HG03139 (cell line): ENCODE data around the gene PFKP.

Source experiments
- ATAC-seq: cut with Tn5 transposase; IDR thresholded peaks from one replicate; pipeline ENCODE4 v1.9.1; 2021; ENCODE audit not compliant: unreplicated experiment

PFKP gene

GRCh38 chr10:3185386-3185785 is 118.0 kb downstream of the PFKP start:
- ATAC-seq = no peak

- no peak for ATAC-seq
Observed at GRCh38 chr10:3186368-3186767, 119.0 kb downstream of the PFKP start.
